WTC11 (cell line): ENCODE measurements around the gene UNC79. TPM values are rescaled to one million over a fixed set of nuclear protein-coding genes. Genes with fewer than 3 reads are reported as not detected.

Source experiments
- ATAC-seq: fragments of 200-7000 bp; cut with Tn5 transposase; 2 replicates; pipeline ENCODE4 v1.10.0; 2021; ENCODE audit warnings: mild to moderate bottlenecking, moderate library complexity
- CTCF ChIA-PET: fragments of 300-600 bp; sonication (Branson Sonifier 250); formaldehyde crosslinking; loops from one replicate; lab custom pipeline; 2021; ENCODE audit warnings: antibody characterized with exemption; lab: Charles Lee
- POLR2A ChIA-PET: fragments of 350-600 bp; sonication (Branson Sonifier 250); formaldehyde crosslinking; loops from one replicate; lab custom pipeline; 2021; ENCODE audit warnings: antibody characterized with exemption; lab: Charles Lee
- DNase-seq: peaks from one replicate; pipeline ENCODE4 v3.0.0; 2021; ENCODE audit warnings: low spot score
- H3K27ac Mint-ChIP-seq: 2 replicates; pipeline ENCODE4 v1.8.0; 2021; ENCODE audit warnings: mixed read lengths
- H3K27me3 Mint-ChIP-seq: 2 replicates; pipeline ENCODE4 v1.8.0; 2021; ENCODE audit warnings: low read depth, mild to moderate bottlenecking, moderate library complexity, mixed read lengths
- H3K36me3 Mint-ChIP-seq: 2 replicates; pipeline ENCODE4 v1.8.0; 2021; ENCODE audit warnings: mixed read lengths
- H3K4me1 Mint-ChIP-seq: 2 replicates; pipeline ENCODE4 v1.8.0; 2022; ENCODE audit warnings: mixed read lengths
- H3K4me3 Mint-ChIP-seq: 2 replicates; pipeline ENCODE4 v1.8.0; 2021; ENCODE audit warnings: mild to moderate bottlenecking, moderate library complexity, mixed read lengths
- H3K9me3 Mint-ChIP-seq: 2 replicates; pipeline ENCODE4 v1.8.0; 2021; ENCODE audit warnings: mixed read lengths
- FOXJ3 ChIP-seq: sonication (generic); formaldehyde crosslinking; IDR thresholded peaks from 2 replicates; pipeline ENCODE4 v1.9.0; 2021; ENCODE audit warnings: missing genetic modification reagents, mild to moderate bottlenecking, borderline replicate concordance
- GABPB1 ChIP-seq: sonication (generic); formaldehyde crosslinking; IDR thresholded peaks from 2 replicates; pipeline ENCODE4 v1.8.1; 2023; ENCODE audit warnings: mild to moderate bottlenecking, missing genetic modification reagents
- GRHL2 ChIP-seq: fragments of 250-450 bp; sonication (Bioruptor Pico); IDR thresholded peaks from 2 replicates; pipeline ENCODE4 v1.8.0; 2022; ENCODE audit warnings: mild to moderate bottlenecking, moderate library complexity; ENCODE audit not compliant: insufficient replicate concordance, severe bottlenecking
- IRF2 ChIP-seq: sonication (generic); formaldehyde crosslinking; IDR thresholded peaks from 2 replicates; pipeline ENCODE4 v1.8.0; 2022; ENCODE audit warnings: low read depth, missing genetic modification reagents, borderline replicate concordance
- JAZF1 ChIP-seq: fragments of 250-450 bp; sonication (Bioruptor Pico); IDR thresholded peaks from 2 replicates; pipeline ENCODE4 v1.9.0; 2021; ENCODE audit warnings: moderate library complexity, mild to moderate bottlenecking, inconsistent platforms
- MXD4 ChIP-seq: fragments of 250-450 bp; sonication (Bioruptor Pico); IDR thresholded peaks from 2 replicates; pipeline ENCODE4 v1.8.0; 2021; ENCODE audit warnings: mild to moderate bottlenecking, moderate library complexity, borderline replicate concordance
- NFATC4 ChIP-seq: fragments of 250-450 bp; sonication (Bioruptor Pico); IDR thresholded peaks from 2 replicates; pipeline ENCODE4 v1.9.0; 2021; ENCODE audit warnings: mild to moderate bottlenecking
- NFE2L1 ChIP-seq: sonication (generic); formaldehyde crosslinking; IDR thresholded peaks from 2 replicates; pipeline ENCODE4 v1.8.1; 2023; ENCODE audit warnings: missing genetic modification reagents
- SMAD3 ChIP-seq: sonication (generic); formaldehyde crosslinking; IDR thresholded peaks from 2 replicates; pipeline ENCODE4 v1.8.0; 2022; ENCODE audit warnings: missing genetic modification reagents, mild to moderate bottlenecking, borderline replicate concordance
- ZNF121 ChIP-seq: sonication (generic); formaldehyde crosslinking; IDR thresholded peaks from 2 replicates; pipeline ENCODE4 v1.8.0; 2023; ENCODE audit warnings: missing genetic modification reagents
- ZNF416 ChIP-seq: fragments of 250-450 bp; sonication (Bioruptor Pico); IDR thresholded peaks from 2 replicates; pipeline ENCODE4 v1.9.0; 2021; ENCODE audit warnings: mild to moderate bottlenecking, inconsistent platforms
- total RNA-seq: library from RNA; stranded (reverse); gene quantifications from 3 replicates; pipeline ENCODE4 v1.2.3, GENCODE V29; 2021
- TF ChIP-seq, protein P1 (sequence below): sonication (generic); formaldehyde crosslinking; IDR thresholded peaks from 2 replicates; pipeline ENCODE4 v1.8.1; 2022; ENCODE audit warnings: mild to moderate bottlenecking, moderate library complexity, missing genetic modification reagents
- TF ChIP-seq, protein P2 (sequence below): fragments of 250-450 bp; sonication (Bioruptor Pico); IDR thresholded peaks from 2 replicates; pipeline ENCODE4 v2.1.2; 2022; ENCODE audit warnings: mild to moderate bottlenecking, moderate library complexity
- TF ChIP-seq, protein P3 (sequence below): fragments of 200-600 bp; IDR thresholded peaks from 2 replicates; pipeline ENCODE4 v1.8.0; 2022; ENCODE audit warnings: antibody characterized with exemption
- TF ChIP-seq, protein P4 (sequence below): sonication (generic); formaldehyde crosslinking; conservative IDR thresholded peaks from 2 replicates; pipeline ENCODE4 v1.8.1; 2022; ENCODE audit warnings: mild to moderate bottlenecking, missing genetic modification reagents
- TF ChIP-seq, protein P5 (sequence below): sonication (generic); formaldehyde crosslinking; IDR thresholded peaks from 2 replicates; pipeline ENCODE4 v1.8.1; 2022; ENCODE audit warnings: low read depth, missing genetic modification reagents, borderline replicate concordance
- TF ChIP-seq, protein P6 (sequence below): sonication (generic); formaldehyde crosslinking; IDR thresholded peaks from 2 replicates; pipeline ENCODE4 v1.8.0; 2022; ENCODE audit warnings: mild to moderate bottlenecking, missing genetic modification reagents
- TF ChIP-seq, protein P7 (sequence below): sonication (generic); formaldehyde crosslinking; IDR thresholded peaks from 2 replicates; pipeline ENCODE4 v1.8.0; 2023; ENCODE audit warnings: mild to moderate bottlenecking, missing genetic modification reagents
- TF ChIP-seq, protein P8 (sequence below): sonication (generic); formaldehyde crosslinking; IDR thresholded peaks from 2 replicates; pipeline ENCODE4 v1.8.0; 2023; ENCODE audit warnings: missing genetic modification reagents
- TF ChIP-seq, protein P9 (sequence below): sonication (generic); formaldehyde crosslinking; IDR thresholded peaks from 2 replicates; pipeline ENCODE4 v1.8.0; 2022; ENCODE audit warnings: mild to moderate bottlenecking, missing genetic modification reagents

UNC79 gene
- total RNA-seq, 1 experiment from 2014 or later, result 2.1 TPM

DNA sequence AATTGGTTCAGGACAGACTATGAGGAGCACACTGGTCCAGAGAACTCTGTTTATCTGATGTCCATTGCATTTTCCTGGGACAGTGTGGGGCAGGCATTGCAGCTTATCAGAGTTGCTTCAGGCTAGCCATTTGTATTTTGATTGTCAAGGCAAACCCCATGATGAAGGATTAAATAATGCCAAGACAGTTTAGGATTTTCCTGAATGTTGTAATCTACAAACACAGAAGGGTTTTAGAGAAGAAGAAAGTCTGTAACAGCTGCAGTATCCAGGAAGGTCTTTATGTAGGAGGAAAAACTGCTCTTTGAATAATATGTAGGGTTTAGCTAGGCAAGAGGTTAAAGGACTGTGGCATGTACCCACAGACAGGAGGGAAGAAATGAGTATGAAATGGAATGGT, 32.2 kb upstream of the UNC79 start:
- ATAC-seq, result no peak

DNA sequence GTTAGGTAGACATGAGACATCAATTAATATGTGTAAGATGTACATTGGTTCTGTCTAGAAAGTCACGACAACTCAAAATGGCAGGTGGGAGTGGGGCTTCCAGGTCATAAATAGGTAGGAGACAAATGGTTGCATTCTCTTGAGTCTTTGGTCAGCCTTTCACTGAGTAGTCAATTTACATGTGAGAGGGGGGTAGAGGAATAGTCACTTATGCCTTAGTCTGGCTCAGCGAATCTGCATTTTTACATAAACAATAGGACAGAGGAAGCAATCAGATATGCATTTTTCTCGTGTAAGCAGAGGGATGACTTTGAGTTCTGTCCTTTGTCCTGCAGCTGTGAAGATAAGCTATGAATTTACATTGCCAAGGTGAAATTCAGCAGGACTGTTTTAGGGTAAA, 27.8 kb upstream of the UNC79 start:
- no peak for DNase-seq
- CTCF ChIA-PET, result no interaction called here
- H3K4me1 Mint-ChIP-seq, result peaks cover 23% of the 10 kb centered on the region
- H3K9me3 Mint-ChIP-seq, result peaks cover 21% of the 10 kb centered on the region
- peak overlapping the region; percentile 52 for H3K27ac Mint-ChIP-seq
- ATAC-seq, result no peak; the same call in 1 of the 2 replicates
- TF ChIP-seq ZNF416 (CRISPR knock-in tag) (no peak), ZNF121 (CRISPR knock-in tag) (no peak), NFE2L1 (0 out of 2 replicates have a peak, but pooled peaks have one; percentile 64)
- peak overlapping the region; percentile 5 for H3K4me3 Mint-ChIP-seq
- POLR2A ChIA-PET, result no interaction called here
- H3K27me3 Mint-ChIP-seq, result no peaks in the 10 kb centered on the region; the same call in 1 of the 2 replicates
- H3K36me3 Mint-ChIP-seq, result peaks cover 12% of the 10 kb centered on the region

More for the DNA sequence above, 32.2 kb upstream of the UNC79 start:
- peaks cover 15% of the 10 kb centered on the region for H3K36me3 Mint-ChIP-seq
- peaks cover 18% of the 10 kb centered on the region for H3K4me1 Mint-ChIP-seq
- TF ChIP-seq, protein P1, sequence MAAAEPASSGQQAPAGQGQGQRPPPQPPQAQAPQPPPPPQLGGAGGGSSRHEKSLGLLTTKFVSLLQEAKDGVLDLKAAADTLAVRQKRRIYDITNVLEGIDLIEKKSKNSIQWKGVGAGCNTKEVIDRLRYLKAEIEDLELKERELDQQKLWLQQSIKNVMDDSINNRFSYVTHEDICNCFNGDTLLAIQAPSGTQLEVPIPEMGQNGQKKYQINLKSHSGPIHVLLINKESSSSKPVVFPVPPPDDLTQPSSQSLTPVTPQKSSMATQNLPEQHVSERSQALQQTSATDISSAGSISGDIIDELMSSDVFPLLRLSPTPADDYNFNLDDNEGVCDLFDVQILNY (CRISPR knock-in tag), result no peak
- TF ChIP-seq, protein P2, sequence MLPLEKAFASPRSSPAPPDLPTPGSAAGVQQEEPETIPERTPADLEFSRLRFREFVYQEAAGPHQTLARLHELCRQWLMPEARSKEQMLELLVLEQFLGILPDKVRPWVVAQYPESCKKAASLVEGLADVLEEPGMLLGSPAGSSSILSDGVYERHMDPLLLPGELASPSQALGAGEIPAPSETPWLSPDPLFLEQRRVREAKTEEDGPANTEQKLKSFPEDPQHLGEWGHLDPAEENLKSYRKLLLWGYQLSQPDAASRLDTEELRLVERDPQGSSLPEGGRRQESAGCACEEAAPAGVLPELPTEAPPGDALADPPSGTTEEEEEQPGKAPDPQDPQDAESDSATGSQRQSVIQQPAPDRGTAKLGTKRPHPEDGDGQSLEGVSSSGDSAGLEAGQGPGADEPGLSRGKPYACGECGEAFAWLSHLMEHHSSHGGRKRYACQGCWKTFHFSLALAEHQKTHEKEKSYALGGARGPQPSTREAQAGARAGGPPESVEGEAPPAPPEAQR (CRISPR knock-in tag), result no peak
- TF ChIP-seq JAZF1 (no peak), SMAD3 (CRISPR knock-in tag) (no peak), NFATC4 (CRISPR knock-in tag) (no peak), FOXJ3 (CRISPR knock-in tag) (no peak)
- peaks cover 31% of the 10 kb centered on the region for H3K9me3 Mint-ChIP-seq
- DNase-seq, result no peak
- POLR2A ChIA-PET, result no interaction called here
- CTCF ChIA-PET, result no interaction called here
- H3K27me3 Mint-ChIP-seq, result no peaks in the 10 kb centered on the region; the same call in 1 of the 2 replicates
- no peak overlapping the region for H3K27ac Mint-ChIP-seq
- no peak overlapping the region for H3K4me3 Mint-ChIP-seq

DNA sequence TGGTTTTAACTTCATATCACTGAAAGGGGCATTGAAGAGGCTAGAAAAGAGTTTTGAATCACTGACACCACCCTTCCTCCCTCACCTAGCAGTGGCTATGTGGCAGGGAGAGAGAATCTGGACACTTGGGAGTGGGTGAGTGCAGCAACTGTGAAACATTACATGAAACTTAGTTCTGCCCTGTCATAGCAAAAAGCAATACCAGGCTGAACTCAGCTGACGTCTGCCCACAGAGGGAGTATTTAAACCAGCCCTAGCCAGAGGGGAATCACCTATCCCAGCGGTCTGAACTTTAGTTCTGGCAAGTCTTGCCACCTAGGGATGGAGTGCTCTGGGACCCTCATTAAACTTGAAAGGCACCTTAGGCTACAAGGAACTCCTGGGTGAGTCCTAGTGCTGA, 20.7 kb upstream of the UNC79 start:
- ChIA-PET POLR2A (no interaction called here), CTCF (no interaction called here)
- Mint-ChIP-seq H3K4me3 (no peak overlapping the region), H3K36me3 (no peaks in the 10 kb centered on the region), H3K27ac (no peak overlapping the region), H3K9me3 (peaks cover 13% of the 10 kb centered on the region), H3K4me1 (no peaks in the 10 kb centered on the region), H3K27me3 (peaks cover 3% of the 10 kb centered on the region; the same call in 1 of the 2 replicates)
- ATAC-seq, result no peak
- TF ChIP-seq, protein P3, sequence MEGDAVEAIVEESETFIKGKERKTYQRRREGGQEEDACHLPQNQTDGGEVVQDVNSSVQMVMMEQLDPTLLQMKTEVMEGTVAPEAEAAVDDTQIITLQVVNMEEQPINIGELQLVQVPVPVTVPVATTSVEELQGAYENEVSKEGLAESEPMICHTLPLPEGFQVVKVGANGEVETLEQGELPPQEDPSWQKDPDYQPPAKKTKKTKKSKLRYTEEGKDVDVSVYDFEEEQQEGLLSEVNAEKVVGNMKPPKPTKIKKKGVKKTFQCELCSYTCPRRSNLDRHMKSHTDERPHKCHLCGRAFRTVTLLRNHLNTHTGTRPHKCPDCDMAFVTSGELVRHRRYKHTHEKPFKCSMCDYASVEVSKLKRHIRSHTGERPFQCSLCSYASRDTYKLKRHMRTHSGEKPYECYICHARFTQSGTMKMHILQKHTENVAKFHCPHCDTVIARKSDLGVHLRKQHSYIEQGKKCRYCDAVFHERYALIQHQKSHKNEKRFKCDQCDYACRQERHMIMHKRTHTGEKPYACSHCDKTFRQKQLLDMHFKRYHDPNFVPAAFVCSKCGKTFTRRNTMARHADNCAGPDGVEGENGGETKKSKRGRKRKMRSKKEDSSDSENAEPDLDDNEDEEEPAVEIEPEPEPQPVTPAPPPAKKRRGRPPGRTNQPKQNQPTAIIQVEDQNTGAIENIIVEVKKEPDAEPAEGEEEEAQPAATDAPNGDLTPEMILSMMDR, result no peak
- TF ChIP-seq GRHL2 (CRISPR knock-in tag), result no peak
- TF ChIP-seq, protein P4, sequence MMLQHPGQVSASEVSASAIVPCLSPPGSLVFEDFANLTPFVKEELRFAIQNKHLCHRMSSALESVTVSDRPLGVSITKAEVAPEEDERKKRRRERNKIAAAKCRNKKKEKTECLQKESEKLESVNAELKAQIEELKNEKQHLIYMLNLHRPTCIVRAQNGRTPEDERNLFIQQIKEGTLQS (CRISPR knock-in tag), result no peak
- TF ChIP-seq MXD4 (CRISPR knock-in tag), result no peak
- TF ChIP-seq, protein P5, sequence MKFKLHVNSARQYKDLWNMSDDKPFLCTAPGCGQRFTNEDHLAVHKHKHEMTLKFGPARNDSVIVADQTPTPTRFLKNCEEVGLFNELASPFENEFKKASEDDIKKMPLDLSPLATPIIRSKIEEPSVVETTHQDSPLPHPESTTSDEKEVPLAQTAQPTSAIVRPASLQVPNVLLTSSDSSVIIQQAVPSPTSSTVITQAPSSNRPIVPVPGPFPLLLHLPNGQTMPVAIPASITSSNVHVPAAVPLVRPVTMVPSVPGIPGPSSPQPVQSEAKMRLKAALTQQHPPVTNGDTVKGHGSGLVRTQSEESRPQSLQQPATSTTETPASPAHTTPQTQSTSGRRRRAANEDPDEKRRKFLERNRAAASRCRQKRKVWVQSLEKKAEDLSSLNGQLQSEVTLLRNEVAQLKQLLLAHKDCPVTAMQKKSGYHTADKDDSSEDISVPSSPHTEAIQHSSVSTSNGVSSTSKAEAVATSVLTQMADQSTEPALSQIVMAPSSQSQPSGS (CRISPR knock-in tag), result no peak
- TF ChIP-seq, protein P6, sequence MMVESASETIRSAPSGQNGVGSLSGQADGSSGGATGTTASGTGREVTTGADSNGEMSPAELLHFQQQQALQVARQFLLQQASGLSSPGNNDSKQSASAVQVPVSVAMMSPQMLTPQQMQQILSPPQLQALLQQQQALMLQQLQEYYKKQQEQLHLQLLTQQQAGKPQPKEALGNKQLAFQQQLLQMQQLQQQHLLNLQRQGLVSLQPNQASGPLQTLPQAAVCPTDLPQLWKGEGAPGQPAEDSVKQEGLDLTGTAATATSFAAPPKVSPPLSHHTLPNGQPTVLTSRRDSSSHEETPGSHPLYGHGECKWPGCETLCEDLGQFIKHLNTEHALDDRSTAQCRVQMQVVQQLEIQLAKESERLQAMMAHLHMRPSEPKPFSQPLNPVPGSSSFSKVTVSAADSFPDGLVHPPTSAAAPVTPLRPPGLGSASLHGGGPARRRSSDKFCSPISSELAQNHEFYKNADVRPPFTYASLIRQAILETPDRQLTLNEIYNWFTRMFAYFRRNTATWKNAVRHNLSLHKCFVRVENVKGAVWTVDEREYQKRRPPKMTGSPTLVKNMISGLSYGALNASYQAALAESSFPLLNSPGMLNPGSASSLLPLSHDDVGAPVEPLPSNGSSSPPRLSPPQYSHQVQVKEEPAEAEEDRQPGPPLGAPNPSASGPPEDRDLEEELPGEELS (CRISPR knock-in tag), result no peak
- no peak for TF ChIP-seq GABPB1
- TF ChIP-seq, protein P7, sequence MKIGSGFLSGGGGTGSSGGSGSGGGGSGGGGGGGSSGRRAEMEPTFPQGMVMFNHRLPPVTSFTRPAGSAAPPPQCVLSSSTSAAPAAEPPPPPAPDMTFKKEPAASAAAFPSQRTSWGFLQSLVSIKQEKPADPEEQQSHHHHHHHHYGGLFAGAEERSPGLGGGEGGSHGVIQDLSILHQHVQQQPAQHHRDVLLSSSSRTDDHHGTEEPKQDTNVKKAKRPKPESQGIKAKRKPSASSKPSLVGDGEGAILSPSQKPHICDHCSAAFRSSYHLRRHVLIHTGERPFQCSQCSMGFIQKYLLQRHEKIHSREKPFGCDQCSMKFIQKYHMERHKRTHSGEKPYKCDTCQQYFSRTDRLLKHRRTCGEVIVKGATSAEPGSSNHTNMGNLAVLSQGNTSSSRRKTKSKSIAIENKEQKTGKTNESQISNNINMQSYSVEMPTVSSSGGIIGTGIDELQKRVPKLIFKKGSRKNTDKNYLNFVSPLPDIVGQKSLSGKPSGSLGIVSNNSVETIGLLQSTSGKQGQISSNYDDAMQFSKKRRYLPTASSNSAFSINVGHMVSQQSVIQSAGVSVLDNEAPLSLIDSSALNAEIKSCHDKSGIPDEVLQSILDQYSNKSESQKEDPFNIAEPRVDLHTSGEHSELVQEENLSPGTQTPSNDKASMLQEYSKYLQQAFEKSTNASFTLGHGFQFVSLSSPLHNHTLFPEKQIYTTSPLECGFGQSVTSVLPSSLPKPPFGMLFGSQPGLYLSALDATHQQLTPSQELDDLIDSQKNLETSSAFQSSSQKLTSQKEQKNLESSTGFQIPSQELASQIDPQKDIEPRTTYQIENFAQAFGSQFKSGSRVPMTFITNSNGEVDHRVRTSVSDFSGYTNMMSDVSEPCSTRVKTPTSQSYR, result no peak
- TF ChIP-seq, protein P8, sequence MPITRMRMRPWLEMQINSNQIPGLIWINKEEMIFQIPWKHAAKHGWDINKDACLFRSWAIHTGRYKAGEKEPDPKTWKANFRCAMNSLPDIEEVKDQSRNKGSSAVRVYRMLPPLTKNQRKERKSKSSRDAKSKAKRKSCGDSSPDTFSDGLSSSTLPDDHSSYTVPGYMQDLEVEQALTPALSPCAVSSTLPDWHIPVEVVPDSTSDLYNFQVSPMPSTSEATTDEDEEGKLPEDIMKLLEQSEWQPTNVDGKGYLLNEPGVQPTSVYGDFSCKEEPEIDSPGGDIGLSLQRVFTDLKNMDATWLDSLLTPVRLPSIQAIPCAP (CRISPR knock-in tag), result no peak
- no peak for TF ChIP-seq IRF2 (CRISPR knock-in tag)
- TF ChIP-seq, protein P9, sequence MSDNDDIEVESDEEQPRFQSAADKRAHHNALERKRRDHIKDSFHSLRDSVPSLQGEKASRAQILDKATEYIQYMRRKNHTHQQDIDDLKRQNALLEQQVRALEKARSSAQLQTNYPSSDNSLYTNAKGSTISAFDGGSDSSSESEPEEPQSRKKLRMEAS (CRISPR knock-in tag), result no peak
- TF ChIP-seq NFE2L1, result no peak
- no peak for DNase-seq
